ENCODE data around the gene MAP3K8.

MAP3K8 gene

DNA sequence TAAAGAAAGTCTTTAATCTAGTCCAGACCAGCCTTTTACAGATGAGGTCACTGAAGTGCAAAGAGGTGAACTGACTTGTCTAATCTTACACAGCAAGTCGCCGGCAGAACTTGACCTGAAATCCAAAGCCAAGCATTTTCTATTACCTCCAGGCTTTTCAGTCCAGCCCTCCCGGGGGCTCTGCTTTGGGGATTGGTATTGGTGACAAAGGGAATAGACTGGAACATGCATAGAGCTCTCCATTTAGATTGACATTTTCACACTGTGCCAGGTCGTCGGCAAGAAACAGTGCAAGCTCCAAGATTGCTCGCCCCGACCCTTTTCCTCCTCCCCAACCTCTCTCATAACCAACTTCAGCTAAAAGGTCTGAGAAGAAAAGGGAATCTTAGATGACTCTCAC lies 42.7 kb upstream of the MAP3K8 start:
- H3K4me3 ChIP-seq (replicated peaks; ENCODE audit: low read depth, low read length): no peak overlapping the region
- TF ChIP-seq, protein P1, sequence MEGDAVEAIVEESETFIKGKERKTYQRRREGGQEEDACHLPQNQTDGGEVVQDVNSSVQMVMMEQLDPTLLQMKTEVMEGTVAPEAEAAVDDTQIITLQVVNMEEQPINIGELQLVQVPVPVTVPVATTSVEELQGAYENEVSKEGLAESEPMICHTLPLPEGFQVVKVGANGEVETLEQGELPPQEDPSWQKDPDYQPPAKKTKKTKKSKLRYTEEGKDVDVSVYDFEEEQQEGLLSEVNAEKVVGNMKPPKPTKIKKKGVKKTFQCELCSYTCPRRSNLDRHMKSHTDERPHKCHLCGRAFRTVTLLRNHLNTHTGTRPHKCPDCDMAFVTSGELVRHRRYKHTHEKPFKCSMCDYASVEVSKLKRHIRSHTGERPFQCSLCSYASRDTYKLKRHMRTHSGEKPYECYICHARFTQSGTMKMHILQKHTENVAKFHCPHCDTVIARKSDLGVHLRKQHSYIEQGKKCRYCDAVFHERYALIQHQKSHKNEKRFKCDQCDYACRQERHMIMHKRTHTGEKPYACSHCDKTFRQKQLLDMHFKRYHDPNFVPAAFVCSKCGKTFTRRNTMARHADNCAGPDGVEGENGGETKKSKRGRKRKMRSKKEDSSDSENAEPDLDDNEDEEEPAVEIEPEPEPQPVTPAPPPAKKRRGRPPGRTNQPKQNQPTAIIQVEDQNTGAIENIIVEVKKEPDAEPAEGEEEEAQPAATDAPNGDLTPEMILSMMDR (IDR thresholded peaks at IDR 0.05; ENCODE audit: low read depth, low read length, missing control alignments): no peak
- no peak for DNase-seq (ENCODE audit: extremely low read depth, low read depth)

DNA sequence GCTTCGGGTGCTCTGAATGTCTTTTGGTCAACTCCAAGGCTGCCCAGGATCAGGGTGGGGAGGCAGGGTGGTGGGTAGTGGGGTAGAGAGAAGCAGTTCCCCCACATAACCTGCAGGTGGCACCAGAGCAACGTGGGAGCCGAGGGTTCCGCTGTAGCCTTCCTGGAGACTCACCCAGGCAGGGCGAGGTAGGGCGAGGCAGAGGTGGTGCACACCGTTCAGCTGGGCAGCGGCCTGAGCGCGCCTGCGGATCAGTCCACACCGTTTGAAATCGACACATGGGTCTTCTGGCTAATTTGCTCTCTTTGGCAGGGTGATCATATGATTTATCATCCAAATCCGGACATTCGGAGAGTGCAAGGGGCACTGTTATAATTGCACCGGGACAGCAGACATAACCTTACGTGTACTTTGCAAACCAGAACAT lies 41.4 kb upstream of the MAP3K8 start:
- no peak for DNase-seq (ENCODE audit: extremely low read depth, low read depth)
- no peak overlapping the region for H3K4me3 ChIP-seq (replicated peaks; ENCODE audit: low read depth, low read length)
- TF ChIP-seq, protein P1 (IDR thresholded peaks at IDR 0.05; ENCODE audit: low read depth, low read length, missing control alignments): peak; percentile 84

DNA sequence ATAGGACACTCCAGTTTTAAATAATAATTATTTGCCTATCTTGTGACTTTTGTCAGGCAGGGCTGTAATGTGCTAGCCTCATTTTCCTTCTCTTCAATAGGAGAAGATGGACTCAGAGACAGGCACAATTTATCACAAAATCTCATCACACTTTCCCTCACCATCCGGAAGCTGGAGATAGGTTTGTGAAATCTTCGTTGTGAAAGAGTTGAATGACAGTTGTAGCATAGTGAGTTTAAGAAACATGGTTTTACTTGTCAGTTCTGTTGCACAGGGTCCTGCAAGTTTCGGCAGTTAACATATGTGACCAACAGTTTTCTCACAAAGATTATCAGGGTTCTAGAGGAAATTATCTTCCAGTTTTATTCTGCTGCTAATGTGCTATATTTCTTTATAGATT lies 37.7 kb upstream of the MAP3K8 start:
- no peak overlapping the region for H3K4me3 ChIP-seq (replicated peaks; ENCODE audit: low read depth, low read length)
- TF ChIP-seq, protein P1 (IDR thresholded peaks at IDR 0.05; ENCODE audit: low read depth, low read length, missing control alignments): no peak
- DNase-seq (ENCODE audit: extremely low read depth, low read depth): no peak

DNA sequence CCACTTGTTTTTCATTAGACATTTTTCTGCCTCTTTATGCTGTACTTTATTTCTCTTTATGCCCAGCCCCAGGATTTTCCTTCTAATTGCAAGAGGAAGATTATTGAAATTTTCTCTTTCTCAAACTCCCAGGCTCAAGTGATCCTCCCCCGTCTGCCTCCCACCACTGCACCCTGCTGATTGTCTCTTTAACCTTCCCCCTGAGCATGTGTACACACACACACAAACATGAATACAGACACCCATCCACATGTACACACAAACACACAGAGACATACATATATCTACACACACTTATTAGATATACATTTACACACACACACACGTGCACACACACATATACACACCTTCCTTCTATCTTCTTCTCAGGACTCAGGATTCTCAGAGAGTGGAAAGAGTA lies 37.3 kb upstream of the MAP3K8 start:
- TF ChIP-seq, protein P1 (IDR thresholded peaks at IDR 0.05; ENCODE audit: low read depth, low read length, missing control alignments): no peak
- DNase-seq (ENCODE audit: extremely low read depth, low read depth): no peak
- no peak overlapping the region for H3K4me3 ChIP-seq (replicated peaks; ENCODE audit: low read depth, low read length)

DNA sequence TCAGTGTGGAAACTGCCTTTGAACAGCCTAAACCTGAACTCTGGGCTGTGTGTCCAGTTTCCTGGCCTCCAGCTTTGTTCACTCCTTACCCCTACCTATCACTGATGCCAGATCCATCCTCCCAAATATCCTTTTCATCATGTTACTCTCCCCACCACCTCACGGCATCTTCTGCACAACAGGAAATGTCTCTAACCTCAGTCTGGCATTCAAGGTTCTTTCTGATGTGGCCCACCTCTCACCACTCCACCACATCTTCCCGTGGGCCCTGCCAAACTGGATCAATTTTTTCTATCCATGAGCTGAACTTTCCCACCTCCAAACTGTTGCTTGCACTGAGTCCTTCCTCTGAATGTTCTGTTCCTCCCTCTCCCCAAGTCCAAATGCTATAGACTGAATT lies 35.8 kb upstream of the MAP3K8 start:
- no peak for DNase-seq (ENCODE audit: extremely low read depth, low read depth)
- no peak overlapping the region for H3K4me3 ChIP-seq (replicated peaks; ENCODE audit: low read depth, low read length)
- TF ChIP-seq, protein P1 (IDR thresholded peaks at IDR 0.05; ENCODE audit: low read depth, low read length, missing control alignments): no peak

DNA sequence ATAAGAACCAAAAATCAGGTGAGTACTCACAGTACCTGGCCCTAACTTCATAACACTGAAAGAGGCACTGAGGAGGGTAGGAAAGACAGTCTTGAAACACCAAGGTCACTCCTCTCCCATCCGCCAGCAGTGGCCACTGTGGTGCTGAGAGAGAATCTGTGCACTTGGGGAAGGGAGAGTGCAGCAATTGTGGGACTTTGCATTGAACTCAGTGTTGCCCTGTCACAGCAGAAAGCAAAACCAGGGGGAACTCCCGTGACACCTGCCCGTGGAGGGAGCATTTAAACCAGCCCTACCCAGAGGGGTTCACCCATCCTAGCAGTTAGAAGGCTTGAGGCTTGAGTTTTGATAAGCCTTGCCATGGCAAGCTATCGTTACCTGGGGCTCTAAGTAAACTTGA lies 35.2 kb upstream of the MAP3K8 start:
- no peak overlapping the region for H3K4me3 ChIP-seq (replicated peaks; ENCODE audit: low read depth, low read length)
- no peak for DNase-seq (ENCODE audit: extremely low read depth, low read depth)
- TF ChIP-seq, protein P1 (IDR thresholded peaks at IDR 0.05; ENCODE audit: low read depth, low read length, missing control alignments): no peak

DNA sequence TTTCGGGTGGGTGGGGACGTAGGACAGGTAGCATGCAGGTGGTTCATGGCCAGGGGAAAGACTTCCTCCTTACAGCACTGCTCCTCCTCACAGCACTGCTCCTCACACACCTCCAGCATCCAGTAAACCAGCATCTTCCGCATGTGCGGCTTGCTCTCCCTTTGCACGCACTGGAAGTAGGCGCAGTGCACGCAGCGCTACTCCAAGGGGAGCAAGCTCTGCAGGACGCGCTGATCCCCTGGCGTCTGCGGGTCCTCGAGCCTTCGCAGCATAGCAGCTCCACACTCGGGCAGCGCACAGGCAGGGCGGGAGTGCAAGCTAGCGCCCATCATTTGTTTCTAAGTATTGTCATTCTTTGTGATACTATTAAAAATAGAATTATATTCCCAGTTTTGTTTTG lies 30.5 kb upstream of the MAP3K8 start:
- TF ChIP-seq, protein P1 (IDR thresholded peaks at IDR 0.05; ENCODE audit: low read depth, low read length, missing control alignments): no peak
- H3K4me3 ChIP-seq (replicated peaks; ENCODE audit: low read depth, low read length): no peak overlapping the region

More for the DNA sequence above, 30.5 kb upstream of the MAP3K8 start:
- no peak for DNase-seq (ENCODE audit: extremely low read depth, low read depth)
